NCI-H2227 (cell line): ENCODE data around the gene ALDH1L1.

Source experiments
- DNase-seq: peaks from one replicate; lab custom pipeline; 2025; ENCODE audit not compliant: unreplicated experiment; lab: John Stamatoyannopoulos, UW

Gene ALDH1L1

GRCh38 chr3:126154391-126155279 lies 25.8 kb downstream of the ALDH1L1 start:
- DNase-seq = no peak

GRCh38 chr3:126153695-126154360 lies 26.6 kb downstream of the ALDH1L1 start:
- no peak for DNase-seq

GRCh38 chr3:126152901-126153694 lies 27.3 kb downstream of the ALDH1L1 start:
- DNase-seq = no peak

- no peak for DNase-seq
These were observed 27.9 kb downstream of the ALDH1L1 start for GRCh38 chr3:126152458-126152857.

GRCh38 chr3:126151562-126152302 lies 28.7 kb downstream of the ALDH1L1 start:
- DNase-seq = no peak

GRCh38 chr3:126149960-126150515 lies 30.3 kb downstream of the ALDH1L1 start:
- no peak for DNase-seq

GRCh38 chr3:126149256-126149902 lies 31.0 kb downstream of the ALDH1L1 start:
- no peak for DNase-seq

- no peak for DNase-seq
These were observed 32.3 kb downstream of the ALDH1L1 start for GRCh38 chr3:126147932-126148683.

- no peak for DNase-seq
These were observed 33.0 kb downstream of the ALDH1L1 start for GRCh38 chr3:126147147-126147931.

GRCh38 chr3:126146525-126147146 lies 33.8 kb downstream of the ALDH1L1 start:
- no peak for DNase-seq

- no peak for DNase-seq
These were observed 34.4 kb downstream of the ALDH1L1 start for GRCh38 chr3:126146034-126146433.

GRCh38 chr3:126142652-126143051 lies 37.7 kb downstream of the ALDH1L1 start:
- no peak for DNase-seq

- DNase-seq = no peak
These were observed 42.8 kb downstream of the ALDH1L1 start for GRCh38 chr3:126137490-126138130.

GRCh38 chr3:126136428-126137220 lies 43.8 kb downstream of the ALDH1L1 start:
- no peak for DNase-seq

GRCh38 chr3:126135406-126136076 lies 44.8 kb downstream of the ALDH1L1 start:
- no peak for DNase-seq

- no peak for DNase-seq
These were observed 45.3 kb downstream of the ALDH1L1 start for GRCh38 chr3:126135071-126135405.
